HG03103 (cell line): Measurements from ENCODE around the gene CYTH1.

Experiments used
- ATAC-seq: cut with Tn5 transposase; IDR thresholded peaks from one replicate; pipeline ENCODE4 v1.9.1; 2021; ENCODE audit warnings: low read depth; ENCODE audit not compliant: unreplicated experiment

CYTH1 gene

GRCh38 chr17:78658281-78658785 is 123.7 kb downstream of the CYTH1 start:
- ATAC-seq: no peak

- ATAC-seq: no peak
These were observed 126.7 kb downstream of the CYTH1 start for GRCh38 chr17:78655251-78655940.

GRCh38 chr17:78654325-78654724 is 127.7 kb downstream of the CYTH1 start:
- ATAC-seq: no peak

- no peak for ATAC-seq
These were observed 128.7 kb downstream of the CYTH1 start for GRCh38 chr17:78653382-78653781.

GRCh38 chr17:78652913-78653312 is 129.2 kb downstream of the CYTH1 start:
- no peak for ATAC-seq

- ATAC-seq: no peak
These were observed 130.0 kb downstream of the CYTH1 start for GRCh38 chr17:78652024-78652423.

GRCh38 chr17:78651554-78651953 is 130.5 kb downstream of the CYTH1 start:
- no peak for ATAC-seq

- no peak for ATAC-seq
These were observed 131.9 kb downstream of the CYTH1 start for GRCh38 chr17:78650093-78650715.

- ATAC-seq: no peak
These were observed 133.8 kb downstream of the CYTH1 start for GRCh38 chr17:78648293-78648692.

GRCh38 chr17:78647032-78647431 is 135.0 kb downstream of the CYTH1 start:
- no peak for ATAC-seq

GRCh38 chr17:78645421-78646295 is 136.4 kb downstream of the CYTH1 start:
- ATAC-seq: no peak

GRCh38 chr17:78644931-78645351 is 137.1 kb downstream of the CYTH1 start:
- no peak for ATAC-seq

GRCh38 chr17:78644224-78644623 is 137.8 kb downstream of the CYTH1 start:
- no peak for ATAC-seq

- no peak for ATAC-seq
These were observed 138.7 kb downstream of the CYTH1 start for GRCh38 chr17:78643326-78643725.

- no peak for ATAC-seq
These were observed 139.4 kb downstream of the CYTH1 start for GRCh38 chr17:78642707-78643106.

GRCh38 chr17:78641666-78642065 is 140.4 kb downstream of the CYTH1 start:
- no peak for ATAC-seq

GRCh38 chr17:78641243-78641642 is 140.8 kb downstream of the CYTH1 start:
- ATAC-seq: no peak

- no peak for ATAC-seq
These were observed 141.4 kb downstream of the CYTH1 start for GRCh38 chr17:78640700-78641099.

GRCh38 chr17:78637643-78638420 is 144.2 kb downstream of the CYTH1 start:
- no peak for ATAC-seq

- ATAC-seq: no peak
These were observed 144.9 kb downstream of the CYTH1 start for GRCh38 chr17:78637146-78637545.
